ENCODE measurements around the gene ECE1. TPM values are rescaled to one million over a fixed set of nuclear protein-coding genes. Genes with fewer than 3 reads are reported as not detected.

ECE1 gene
- total and polyA plus RNA-seq, 10 donors: 17.2 to 142 (median 105) TPM

DNA sequence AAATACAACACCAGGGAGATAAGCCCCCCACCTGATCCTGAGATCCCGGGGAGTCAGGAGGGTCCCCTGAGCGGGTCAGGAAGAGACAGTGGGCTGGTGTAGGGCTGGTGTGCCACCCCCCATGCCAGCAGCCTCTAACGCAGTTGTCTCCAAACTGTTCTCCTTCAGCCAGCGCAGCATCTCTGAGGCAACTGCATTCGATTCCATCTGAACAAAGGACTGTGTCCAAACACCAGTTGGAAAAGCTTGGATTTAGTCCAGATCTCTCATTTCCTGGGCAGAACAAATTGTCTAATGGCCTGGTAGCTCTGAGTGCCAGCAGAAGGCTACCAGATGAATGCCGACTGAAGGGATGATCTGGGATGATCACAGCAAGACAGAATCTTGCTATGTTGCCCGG lies 69.4 kb downstream of the ECE1 start:
- Histone ChIP-seq H3K27ac (no peak overlapping the region), H3K36me3 (peaks cover 0 to 87% (median 84%) of the 10 kb centered on the region in 6 donors), H3K9me3 (no peaks in the 10 kb centered on the region), H3K4me1 (no peaks in the 10 kb centered on the region), H3K4me3 (no peak overlapping the region), H3K27me3 (replicated peaks in 1 of 7) (no peaks in the 10 kb centered on the region)
- intact Hi-C loops (cut with DNase I; ENCODE audit: low total_unique reads): no loop called here
- DNase-seq: no peak
- TF ChIP-seq POLR2AphosphoS5 (IDR thresholded peaks at IDR 0.05) (no peak), POLR2A (IDR thresholded peaks at IDR 0.05) (no peak)
- TF ChIP-seq, protein P1, sequence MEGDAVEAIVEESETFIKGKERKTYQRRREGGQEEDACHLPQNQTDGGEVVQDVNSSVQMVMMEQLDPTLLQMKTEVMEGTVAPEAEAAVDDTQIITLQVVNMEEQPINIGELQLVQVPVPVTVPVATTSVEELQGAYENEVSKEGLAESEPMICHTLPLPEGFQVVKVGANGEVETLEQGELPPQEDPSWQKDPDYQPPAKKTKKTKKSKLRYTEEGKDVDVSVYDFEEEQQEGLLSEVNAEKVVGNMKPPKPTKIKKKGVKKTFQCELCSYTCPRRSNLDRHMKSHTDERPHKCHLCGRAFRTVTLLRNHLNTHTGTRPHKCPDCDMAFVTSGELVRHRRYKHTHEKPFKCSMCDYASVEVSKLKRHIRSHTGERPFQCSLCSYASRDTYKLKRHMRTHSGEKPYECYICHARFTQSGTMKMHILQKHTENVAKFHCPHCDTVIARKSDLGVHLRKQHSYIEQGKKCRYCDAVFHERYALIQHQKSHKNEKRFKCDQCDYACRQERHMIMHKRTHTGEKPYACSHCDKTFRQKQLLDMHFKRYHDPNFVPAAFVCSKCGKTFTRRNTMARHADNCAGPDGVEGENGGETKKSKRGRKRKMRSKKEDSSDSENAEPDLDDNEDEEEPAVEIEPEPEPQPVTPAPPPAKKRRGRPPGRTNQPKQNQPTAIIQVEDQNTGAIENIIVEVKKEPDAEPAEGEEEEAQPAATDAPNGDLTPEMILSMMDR (IDR thresholded peaks at IDR 0.05 in 8 of 11, conservative IDR thresholded peaks at IDR 0.05 in 3 of 11): no peak
- WGBS, 5 donors: 77 to 91% (median 87%) methylated on average over 7 of the region's 7 CpGs

GRCh38 chr1:21219674-21220073 lies 70.6 kb downstream of the ECE1 start:
- H3K36me3 ChIP-seq: peaks cover 0 to 76% (median 72%) of the 10 kb centered on the region in 6 donors
- TF ChIP-seq, protein P1 (IDR thresholded peaks at IDR 0.05 in 8 of 11, conservative IDR thresholded peaks at IDR 0.05 in 3 of 11): no peak
- TF ChIP-seq POLR2A (IDR thresholded peaks at IDR 0.05) (no peak), POLR2AphosphoS5 (IDR thresholded peaks at IDR 0.05) (peak; percentile 4 to 39 (median 18))
- H3K27ac ChIP-seq: no peak overlapping the region
- H3K4me1 ChIP-seq: no peaks in the 10 kb centered on the region
- no peaks in the 10 kb centered on the region for H3K27me3 ChIP-seq (replicated peaks in 1 of 7)
- WGBS, 5 donors: 91 to 96% (median 96%) methylated on average over 17 to 21 of the region's 21 CpGs
- H3K9me3 ChIP-seq: no peaks in the 10 kb centered on the region
- DNase-seq: no peak
- intact Hi-C loops (cut with DNase I; ENCODE audit: low total_unique reads): no loop called here
- no peak overlapping the region for H3K4me3 ChIP-seq

GRCh38 chr1:21217812-21218596 lies 72.3 kb downstream of the ECE1 start:
- Histone ChIP-seq H3K4me3 (no peak overlapping the region), H3K9me3 (no peaks in the 10 kb centered on the region), H3K27ac (no peak overlapping the region), H3K27me3 (replicated peaks in 1 of 7) (no peaks in the 10 kb centered on the region), H3K36me3 (peaks cover 0 to 59% (median 56%) of the 10 kb centered on the region in 6 donors), H3K4me1 (no peaks in the 10 kb centered on the region)
- WGBS, 5 donors: 87 to 91% (median 88%) methylated on average over 8 to 20 of the region's 20 CpGs
- peak; percentile 76 for DNase-seq
- intact Hi-C loops (cut with DNase I; ENCODE audit: low total_unique reads): no loop called here
- TF ChIP-seq, protein P1 (IDR thresholded peaks at IDR 0.05 in 8 of 11, conservative IDR thresholded peaks at IDR 0.05 in 3 of 11): peak in 2 of 11 experiments; percentile 21 to 35
- no peak for TF ChIP-seq POLR2A (IDR thresholded peaks at IDR 0.05)
- peak in 2 of 3 donors; percentile 2 to 67 for TF ChIP-seq POLR2AphosphoS5 (IDR thresholded peaks at IDR 0.05)

All from spleen (tissue), 11 donors.